MM.1S (cell line): Measurements from ENCODE around the gene AP3B1.

ENCODE experiments used
- EZH2 ChIP-seq: fragments of 300-600 bp; sonication (generic); optimal IDR thresholded peaks from 2 replicates; pipeline ENCODE3; 2017; ENCODE audit warnings: low read depth, mild to moderate bottlenecking, antibody characterized with exemption, low read length, mixed read lengths
- EZH2phosphoT487 ChIP-seq: fragments of 300-600 bp; sonication (generic); IDR thresholded peaks from 2 replicates; pipeline ENCODE4 v1.6.1; 2018; ENCODE audit warnings: antibody characterized with exemption, low read length
- TF ChIP-seq, protein P1 (sequence below): fragments of 300-600 bp; sonication (generic); IDR thresholded peaks from 2 replicates; pipeline ENCODE4 v1.5.1; 2016; ENCODE audit warnings: antibody characterized with exemption, low read length, mixed read lengths

DNA sequence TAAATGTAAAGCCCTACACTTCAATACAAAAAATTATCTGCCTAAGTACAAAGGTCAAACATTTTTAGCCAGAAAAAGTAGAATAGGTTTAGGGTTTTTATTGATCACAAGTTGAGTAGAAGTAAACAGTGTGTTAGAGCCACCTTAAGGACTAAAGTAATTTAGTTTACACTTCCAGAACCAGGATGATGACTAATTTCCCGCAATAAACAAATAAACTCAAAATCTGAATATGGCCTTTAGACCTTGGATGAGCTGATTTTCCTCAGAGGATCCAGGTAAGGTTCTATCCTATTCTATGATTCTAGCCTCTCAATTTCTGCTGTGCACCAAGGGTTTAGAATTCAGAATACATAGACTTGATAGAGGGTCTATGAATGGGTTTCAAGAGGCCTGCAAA lies 338.9 kb downstream of the AP3B1 start:
- TF ChIP-seq, protein P1, sequence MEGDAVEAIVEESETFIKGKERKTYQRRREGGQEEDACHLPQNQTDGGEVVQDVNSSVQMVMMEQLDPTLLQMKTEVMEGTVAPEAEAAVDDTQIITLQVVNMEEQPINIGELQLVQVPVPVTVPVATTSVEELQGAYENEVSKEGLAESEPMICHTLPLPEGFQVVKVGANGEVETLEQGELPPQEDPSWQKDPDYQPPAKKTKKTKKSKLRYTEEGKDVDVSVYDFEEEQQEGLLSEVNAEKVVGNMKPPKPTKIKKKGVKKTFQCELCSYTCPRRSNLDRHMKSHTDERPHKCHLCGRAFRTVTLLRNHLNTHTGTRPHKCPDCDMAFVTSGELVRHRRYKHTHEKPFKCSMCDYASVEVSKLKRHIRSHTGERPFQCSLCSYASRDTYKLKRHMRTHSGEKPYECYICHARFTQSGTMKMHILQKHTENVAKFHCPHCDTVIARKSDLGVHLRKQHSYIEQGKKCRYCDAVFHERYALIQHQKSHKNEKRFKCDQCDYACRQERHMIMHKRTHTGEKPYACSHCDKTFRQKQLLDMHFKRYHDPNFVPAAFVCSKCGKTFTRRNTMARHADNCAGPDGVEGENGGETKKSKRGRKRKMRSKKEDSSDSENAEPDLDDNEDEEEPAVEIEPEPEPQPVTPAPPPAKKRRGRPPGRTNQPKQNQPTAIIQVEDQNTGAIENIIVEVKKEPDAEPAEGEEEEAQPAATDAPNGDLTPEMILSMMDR = no peak
- no peak for TF ChIP-seq EZH2
- TF ChIP-seq EZH2phosphoT487 = no peak
